IPS DF 4.7 (cell line): ENCODE measurements around the gene SRL.

Experiments
- DNase-seq: peaks from one replicate; pipeline ENCODE4 v3.0.0-alpha.2; 2013; ENCODE audit warnings: low spot score; ENCODE audit errors: extremely low read depth

SRL gene

GRCh38 chr16:4241928-4242283 is at the start of gene SRL:
TSS of gene SRL (minus strand) at chr16:4242080. CDS start at chr16:4242067, 13 bp downstream.
- no peak for DNase-seq

- DNase-seq: no peak
Observed at GRCh38 chr16:4290236-4290830, 48.5 kb upstream of the SRL start.

GRCh38 chr16:4288148-4288921 is 46.5 kb upstream of the SRL start:
- no peak for DNase-seq

- no peak for DNase-seq
Observed at GRCh38 chr16:4285167-4285566, 43.3 kb upstream of the SRL start.

- DNase-seq: no peak
Observed at GRCh38 chr16:4283939-4284338, 42.1 kb upstream of the SRL start.

- no peak for DNase-seq
Observed at GRCh38 chr16:4283441-4283840, 41.6 kb upstream of the SRL start.

- no peak for DNase-seq
Observed at GRCh38 chr16:4280625-4281024, 38.7 kb upstream of the SRL start.

GRCh38 chr16:4277987-4278513 is 36.2 kb upstream of the SRL start:
- no peak for DNase-seq

GRCh38 chr16:4275861-4276260 is 34.0 kb upstream of the SRL start:
- DNase-seq: no peak

GRCh38 chr16:4273858-4274311 is 32.0 kb upstream of the SRL start:
- no peak for DNase-seq

- DNase-seq: no peak
Observed at GRCh38 chr16:4272114-4272956, 30.5 kb upstream of the SRL start.

- DNase-seq: no peak
Observed at GRCh38 chr16:4271176-4272113, 29.6 kb upstream of the SRL start.

GRCh38 chr16:4270595-4270994 is 28.7 kb upstream of the SRL start:
- DNase-seq: no peak

- DNase-seq: no peak
Observed at GRCh38 chr16:4270091-4270490, 28.2 kb upstream of the SRL start.

- no peak for DNase-seq
Observed at GRCh38 chr16:4266372-4266771, 24.5 kb upstream of the SRL start.

GRCh38 chr16:4265676-4266075 is 23.8 kb upstream of the SRL start:
- no peak for DNase-seq

GRCh38 chr16:4264546-4264945 is 22.7 kb upstream of the SRL start:
- DNase-seq: no peak

- DNase-seq: no peak
Observed at GRCh38 chr16:4263504-4264436, 21.9 kb upstream of the SRL start.

- DNase-seq: no peak
Observed at GRCh38 chr16:4262303-4262835, 20.5 kb upstream of the SRL start.
